Panc1 (cell line): ENCODE data around the gene PSMA2. TPM values are rescaled to one million over a fixed set of nuclear protein-coding genes. Genes with fewer than 3 reads are reported as not detected.

Source experiments
- ATAC-seq: fragments of 200-7000 bp; cut with Tn5 transposase; 2 replicates; pipeline ENCODE4 v1.9.1; 2020; ENCODE audit warnings: mild to moderate bottlenecking, moderate library complexity
- BruUV-seq: library from RNA; stranded (reverse); fragments of 400-500 nt; replicated peaks from 2 replicates; lab custom pipeline; 2021; lab: Mats Ljungman, UMichigan
- CTCF ChIA-PET: fragments of 300-600 bp; sonication (Branson Sonifier 250); formaldehyde crosslinking; loops from one replicate; lab custom pipeline; 2022; ENCODE audit warnings: antibody characterized with exemption; lab: Charles Lee
- POLR2A ChIA-PET: fragments of 300-600 bp; sonication (Branson Sonifier 250); formaldehyde crosslinking; loops from one replicate; lab custom pipeline; 2022; ENCODE audit warnings: antibody characterized with exemption; lab: Charles Lee
- DNase-seq: peaks from one replicate; pipeline ENCODE4 v3.0.0-alpha.2; 2010; ENCODE audit warnings: low read depth, low spot score
- H3K27ac ChIP-seq: 2 replicates; pipeline ENCODE4 v1.5.1; 2011; ENCODE audit warnings: mild to moderate bottlenecking, low read length, inconsistent platforms
- H3K27me3 ChIP-seq: fragments of 200-500 bp; sonication (Bioruptor generic); 2 replicates; pipeline ENCODE4 v1.6.0; 2014; ENCODE audit warnings: low read length, inconsistent platforms; ENCODE audit not compliant: control insufficient read depth, insufficient read depth
- H3K36me3 ChIP-seq: fragments of 200-500 bp; sonication (Bioruptor generic); 2 replicates; pipeline ENCODE4 v1.5.1; 2014; ENCODE audit warnings: inconsistent platforms, mild to moderate bottlenecking, low read length, moderate library complexity; ENCODE audit not compliant: control insufficient read depth, insufficient read depth
- H3K4me1 ChIP-seq: 2 replicates; pipeline ENCODE4 v1.5.1; 2011; ENCODE audit warnings: inconsistent platforms, mild to moderate bottlenecking, low read length, moderate library complexity; ENCODE audit not compliant: control insufficient read depth, insufficient read depth
- H3K4me3 ChIP-seq, 2 experiments: 2 replicates each; pipeline ENCODE4 v1.5.1; 2011 to 2012; ENCODE audit warnings: low read depth in 2 of 2, low read length in 2 of 2, mild to moderate bottlenecking in 2 of 2, inconsistent platforms in 1 of 2, moderate library complexity in 1 of 2
- H3K9me3 ChIP-seq: fragments of 200-500 bp; sonication (Bioruptor generic); 2 replicates; pipeline ENCODE4 v1.5.1; 2014; ENCODE audit warnings: low read depth, mild to moderate bottlenecking, inconsistent platforms, low read length, moderate library complexity; ENCODE audit not compliant: control insufficient read depth, insufficient read depth
- CTCF ChIP-seq: fragments of 450-650 bp; IDR thresholded peaks from 2 replicates; pipeline ENCODE4 v1.5.1; 2017; ENCODE audit warnings: mild to moderate bottlenecking
- POLR2AphosphoS5 ChIP-seq: IDR thresholded peaks from 2 replicates; pipeline ENCODE4 v1.6.1; 2012; ENCODE audit warnings: mild to moderate bottlenecking, low read depth, low read length, moderate library complexity
- REST ChIP-seq, 2 experiments: IDR thresholded peaks; 2 replicates each; pipeline ENCODE4 v1.6.1; 2011 to 2012; ENCODE audit warnings: low read depth in 2 of 2, control low read depth in 1 of 2, low read length in 1 of 2, mild to moderate bottlenecking in 1 of 2, moderate library complexity in 1 of 2; ENCODE audit not compliant: insufficient read depth in 1 of 2
- SIN3A ChIP-seq: IDR thresholded peaks from 2 replicates; pipeline ENCODE4 v1.6.1; 2012; ENCODE audit warnings: low read depth, mild to moderate bottlenecking, low read length, moderate library complexity, borderline replicate concordance; ENCODE audit not compliant: insufficient read depth
- TCF7L2 ChIP-seq: IDR thresholded peaks from 2 replicates; pipeline ENCODE4 v1.6.1; 2011; ENCODE audit warnings: mild to moderate bottlenecking, low read depth, low read length, inconsistent platforms
- in situ Hi-C: cut with HindIII; loops from 2 replicates; pipeline ENCODE4 v1.10.0; 2016; ENCODE audit warnings: low sequenced_read_pairs, low pct_unique_long_range_greater_than_20kb
- intact Hi-C: fragments of 100-400 bp; cut with micrococcal nuclease; formaldehyde crosslinking; loops from one replicate; pipeline ENCODE4 v1.10.0; 2022; ENCODE audit not compliant: unreplicated experiment
- total RNA-seq: library from RNA; stranded (reverse); gene quantifications from one replicate; pipeline ENCODE4 v1.2.1, GENCODE V29; 2021; ENCODE audit not compliant: unreplicated experiment

PSMA2 gene
- total RNA-seq, 1 experiment from 2014 or later = 180 TPM

GRCh38 chr7:42877862-42878261 is 54.1 kb downstream of the PSMA2 start:
- no peak overlapping the region for H3K4me3 ChIP-seq
- no TSS peak for BruUV-seq
- no peaks in the 10 kb centered on the region for H3K36me3 ChIP-seq
- ChIA-PET POLR2A (no interaction called here), CTCF (interaction anchor here (0.6 to 2.0 kb wide), 4 partner anchors 10 to 937 kb away, joined by 4 to 19 read pairs (median 6); no protein-coding TSS in a partner anchor)
- H3K9me3 ChIP-seq = no peaks in the 10 kb centered on the region
- DNase-seq = no peak
- 0 out of 2 replicates have a peak, but pooled peaks have one; percentile 31 for ATAC-seq
- H3K27me3 ChIP-seq = no peaks in the 10 kb centered on the region; the same call in 1 of the 2 replicates
- in situ Hi-C loops (no loop called here), intact Hi-C loops (loop anchor here (2.0 kb wide), 1 partner anchor 935 kb away; no protein-coding TSS in a partner anchor)
- H3K4me1 ChIP-seq = no peaks in the 10 kb centered on the region
- no peak overlapping the region for H3K27ac ChIP-seq
- TF ChIP-seq TCF7L2 = no peak
- no peak for TF ChIP-seq CTCF
- no peak for TF ChIP-seq SIN3A
- TF ChIP-seq REST (IDR thresholded peaks at IDR 0.05; ENCODE audit: insufficient read depth in 1 of 2, low read depth in 2 of 2, low read length in 1 of 2) = no peak
- no peak for TF ChIP-seq POLR2AphosphoS5

GRCh38 chr7:42876182-42877068 is 55.5 kb downstream of the PSMA2 start:
- DNase-seq = peak; percentile 54
- intact Hi-C loops = loop anchor here (2.0 kb wide), 1 partner anchor 934 kb away; no protein-coding TSS in a partner anchor
- Histone ChIP-seq H3K9me3 (no peaks in the 10 kb centered on the region), H3K4me1 (no peaks in the 10 kb centered on the region), H3K36me3 (no peaks in the 10 kb centered on the region), H3K27ac (no peak overlapping the region), H3K4me3 (no peak overlapping the region), H3K27me3 (no peaks in the 10 kb centered on the region; the same call in 1 of the 2 replicates)
- CTCF ChIA-PET = interaction anchor here (0.5 to 2.0 kb wide), 6 partner anchors 8 to 936 kb away, joined by 3 to 19 read pairs (median 6); no protein-coding TSS in a partner anchor
- in situ Hi-C loops = no loop called here
- BruUV-seq = no TSS peak
- POLR2A ChIA-PET = interaction anchor here (0.5 kb wide), 1 partner anchor 1168 kb away, joined by 3 read pairs; the partner anchor contains the start of gene DBNL
- TF ChIP-seq SIN3A (no peak), POLR2AphosphoS5 (no peak), TCF7L2 (no peak), CTCF (peak; percentile 93), REST (IDR thresholded peaks at IDR 0.05; ENCODE audit: insufficient read depth in 1 of 2, low read depth in 2 of 2, low read length in 1 of 2) (no peak)
- ATAC-seq = peak; percentile 91
